Stimulated activated CD4-positive, alpha-beta T cell treated with anti-CD3 and anti-CD28 coated beads, Interleukin-15, amount 100 ng/mL, for 48 hours (primary cell): ENCODE results near the gene FGGY.

Experiments
- DNase-seq, 2 donors: peaks; one replicate each; pipeline ENCODE4 v3.0.0-alpha.2; 2020; ENCODE audit warnings: low read depth in 2 of 2

Gene FGGY

DNA sequence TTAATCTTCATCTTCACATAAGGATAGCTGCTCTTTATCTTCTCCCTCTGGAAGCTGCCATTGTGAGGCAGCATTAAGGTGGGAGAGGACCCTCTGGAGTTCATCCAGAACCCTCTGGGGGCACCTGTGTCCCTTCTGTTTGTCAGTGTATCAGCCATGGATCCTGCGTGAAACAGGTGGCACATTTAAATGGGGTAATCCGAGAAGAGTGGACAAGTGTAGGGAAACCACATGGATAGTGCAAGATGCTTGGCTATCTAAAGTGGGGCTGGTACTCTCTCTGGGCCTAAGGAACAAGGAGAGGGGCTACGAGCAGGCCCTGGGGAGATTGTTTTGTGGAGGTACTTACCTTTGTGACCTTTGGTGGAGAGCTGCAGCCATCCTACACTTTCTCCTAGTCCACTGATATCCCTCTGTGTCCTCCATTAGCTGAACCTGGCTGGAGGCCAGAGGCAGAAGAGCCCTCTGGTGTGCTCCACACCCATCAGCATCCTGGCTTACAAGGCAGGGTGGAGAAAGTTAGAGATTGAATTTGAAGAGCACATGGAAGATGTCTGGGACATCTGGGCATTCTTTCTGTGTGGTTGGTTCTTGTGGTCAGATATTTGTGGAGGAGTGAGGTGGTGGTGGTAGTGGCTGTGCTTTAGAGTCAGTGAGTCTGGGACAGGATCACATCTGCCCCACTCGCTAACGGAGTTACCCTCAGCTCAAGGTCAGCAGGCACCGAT lies 117.7 kb downstream of the FGGY start:
- DNase-seq = no peak

DNA sequence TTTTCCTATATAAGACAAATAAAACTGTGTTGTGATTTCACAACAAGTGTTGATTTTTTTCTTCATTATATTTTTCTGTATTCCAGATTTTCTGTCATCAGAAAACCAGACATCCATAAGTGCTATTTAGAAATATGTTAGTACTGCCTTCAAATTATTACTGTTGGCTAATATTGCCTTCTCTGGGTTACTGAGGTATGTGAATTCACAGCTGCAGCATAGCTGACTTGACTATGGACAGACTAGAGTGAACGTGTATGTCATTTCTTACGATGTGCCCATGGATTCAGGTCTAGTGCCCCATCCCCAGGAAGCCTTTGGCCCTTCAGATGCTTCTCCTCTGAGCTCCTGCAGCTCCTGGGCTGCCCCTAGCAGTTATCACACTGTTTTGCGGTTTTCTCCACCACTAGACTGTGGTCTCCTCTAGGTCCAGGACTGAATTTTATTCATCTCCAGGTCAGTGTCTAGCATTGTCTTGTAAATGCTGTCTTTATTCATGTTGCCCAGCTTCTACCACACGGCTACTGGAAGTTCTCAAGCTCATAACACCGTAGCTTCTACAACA lies 118.5 kb downstream of the FGGY start:
- DNase-seq = no peak

GRCh38 chr1:59415881-59416280 lies 119.0 kb downstream of the FGGY start:
- no peak for DNase-seq

- DNase-seq = no peak
Observed at GRCh38 chr1:59417406-59417805, 120.5 kb downstream of the FGGY start.

DNA sequence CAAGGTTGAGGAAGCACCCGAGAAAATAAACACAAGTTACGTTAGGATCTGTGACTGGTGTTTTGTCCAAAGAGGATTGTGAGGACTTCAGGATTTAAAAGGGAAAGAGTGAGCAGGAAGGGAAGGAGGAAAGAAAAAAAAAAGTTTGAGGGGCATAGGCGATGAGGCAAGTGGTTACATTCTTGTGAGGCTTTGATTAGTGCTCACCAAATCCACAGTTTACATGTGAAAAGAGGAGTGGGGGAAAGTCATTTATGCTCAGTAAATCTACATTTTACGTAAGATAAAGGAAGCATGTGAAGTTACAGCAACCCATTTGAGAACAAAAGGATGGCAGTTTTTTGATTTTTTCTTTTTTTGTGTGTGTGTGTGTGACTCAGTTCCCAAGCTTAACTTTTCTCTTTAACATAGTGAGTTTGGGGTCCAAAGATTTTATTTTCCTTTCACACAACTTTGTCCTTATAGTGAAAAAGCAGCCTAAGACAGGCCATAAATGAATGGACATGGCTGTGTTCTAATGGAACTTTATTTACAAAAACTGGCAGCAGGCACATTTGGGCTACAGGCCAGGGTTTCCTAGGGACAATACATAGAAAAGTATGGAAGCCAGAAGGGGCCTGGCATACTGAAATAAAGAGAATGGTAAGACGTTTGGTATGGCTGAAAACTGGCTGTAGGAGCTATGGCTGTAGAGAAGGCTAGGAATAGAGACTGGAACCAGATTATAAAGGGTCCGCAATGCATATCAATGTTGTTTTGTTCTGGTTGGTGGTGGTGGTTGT lies 121.7 kb downstream of the FGGY start:
- no peak for DNase-seq

DNA sequence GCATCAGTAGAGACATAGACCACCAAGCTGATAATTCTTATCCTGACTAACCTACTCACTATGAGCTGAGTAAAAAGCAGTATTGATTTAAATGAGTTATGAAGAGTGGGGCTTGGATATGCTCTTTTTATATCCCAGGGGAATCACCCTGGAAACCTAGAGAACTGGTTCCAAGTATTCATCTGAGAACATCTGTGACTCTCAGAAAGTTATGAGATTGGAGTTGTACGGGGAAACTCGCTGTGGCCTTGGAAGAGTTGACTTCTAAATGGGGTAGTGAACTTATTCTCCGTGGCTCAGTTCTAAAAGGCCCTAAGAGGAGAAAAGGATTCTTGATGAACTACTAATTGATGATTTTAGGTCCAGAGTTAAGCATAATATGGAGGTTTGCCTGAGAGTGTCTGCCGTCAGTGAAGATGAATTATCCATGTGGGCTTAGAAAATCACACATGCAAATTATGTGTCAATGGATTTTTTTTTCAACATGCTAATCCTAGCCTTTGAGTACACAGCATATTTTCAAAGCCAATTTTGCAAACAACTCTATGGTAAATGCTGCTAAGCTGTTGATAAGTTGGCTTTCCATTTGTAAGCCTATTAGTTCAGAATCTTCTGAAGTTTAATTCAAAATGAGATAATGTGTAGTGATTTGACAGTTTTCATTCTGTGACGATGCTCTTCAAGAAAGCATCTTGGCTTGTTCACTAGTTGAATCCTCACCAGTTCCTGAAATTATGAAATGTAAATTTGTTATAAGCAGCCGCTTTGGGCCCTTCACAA lies 122.7 kb downstream of the FGGY start:
- DNase-seq = no peak

DNA sequence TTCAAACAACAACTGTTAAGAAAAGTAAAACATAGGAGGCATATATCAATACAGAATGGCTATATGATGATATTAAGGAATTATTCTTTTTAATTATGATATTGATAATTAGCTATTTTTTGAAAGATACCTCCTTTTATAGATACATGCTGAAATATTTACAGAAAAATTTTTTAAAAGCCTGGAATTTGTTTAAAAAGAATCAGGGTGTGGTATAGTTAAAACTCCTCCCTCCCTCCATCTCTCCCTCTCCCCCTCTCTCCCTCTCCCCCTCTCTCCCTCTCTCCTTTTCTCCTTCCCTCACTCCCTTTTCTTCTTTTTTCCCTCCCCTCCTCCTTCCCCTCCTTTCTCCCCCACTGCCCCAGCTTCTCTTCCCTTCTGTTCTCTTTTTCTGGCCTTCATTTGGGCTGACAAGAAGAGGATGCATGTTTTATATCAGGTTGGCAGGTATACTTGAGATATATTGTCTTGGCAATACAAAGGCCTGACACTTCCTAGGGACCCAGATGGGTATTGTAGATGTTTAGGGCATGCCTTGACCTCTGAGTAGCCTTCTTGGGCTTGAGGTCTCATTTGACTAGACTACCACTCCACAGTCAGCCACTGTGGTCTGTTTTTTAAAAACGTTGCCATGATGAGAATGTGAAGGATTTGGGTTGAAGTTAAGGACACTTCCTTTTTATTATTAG lies 124.5 kb downstream of the FGGY start:
- no peak for DNase-seq

DNA sequence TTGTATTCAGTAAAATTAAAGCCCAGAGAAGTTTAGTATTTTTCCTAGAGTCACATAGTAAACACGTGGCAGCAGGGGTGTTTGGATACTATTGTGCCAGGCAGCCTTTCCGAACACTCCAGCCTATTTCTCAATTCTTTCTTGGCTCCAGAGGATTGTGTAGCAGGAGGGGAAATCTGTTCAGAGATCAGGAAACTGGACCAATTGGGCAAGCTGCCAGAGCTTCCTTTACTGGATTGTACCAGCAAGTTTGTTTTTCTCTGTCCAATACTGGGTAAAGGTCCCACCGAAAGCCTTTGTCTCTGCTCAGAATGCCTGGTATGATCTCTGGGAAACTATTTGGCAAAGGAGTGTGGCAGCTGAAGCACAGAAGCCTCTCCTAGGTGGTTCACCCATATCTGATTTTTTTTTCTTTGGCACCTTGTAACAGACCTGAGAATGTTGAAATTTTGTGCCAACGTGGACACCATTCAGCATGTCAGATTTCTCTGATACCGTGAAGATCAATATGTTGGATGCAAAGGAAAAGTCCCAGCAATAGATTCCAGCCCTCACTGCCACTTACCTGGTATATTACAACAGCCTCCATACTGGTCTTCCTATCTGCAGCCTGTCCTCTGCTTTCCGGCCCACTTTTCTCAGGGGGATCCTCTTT lies 126.2 kb downstream of the FGGY start:
- DNase-seq = no peak

DNA sequence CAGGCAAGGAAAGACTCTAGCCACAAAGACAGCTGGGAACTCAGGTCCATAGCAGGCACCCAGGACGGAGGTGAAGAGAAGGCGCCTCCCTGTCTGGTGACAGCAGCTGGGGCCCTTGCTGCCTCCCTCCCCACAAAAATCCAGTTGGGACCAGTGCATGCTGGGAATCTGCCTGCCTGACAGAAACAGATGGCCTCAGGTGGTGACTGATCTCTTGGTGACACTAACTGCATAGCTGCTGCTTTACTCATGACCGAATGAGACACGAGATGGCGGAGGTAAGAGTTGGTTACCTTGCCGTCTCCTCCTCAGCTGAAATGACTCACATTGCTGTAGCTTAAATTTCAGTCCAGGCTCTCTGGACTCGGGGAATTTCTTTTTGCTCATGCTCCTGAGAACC lies 130.3 kb downstream of the FGGY start:
- no peak for DNase-seq

- DNase-seq = no peak
Observed at GRCh38 chr1:59427784-59428183, 130.9 kb downstream of the FGGY start.

DNA sequence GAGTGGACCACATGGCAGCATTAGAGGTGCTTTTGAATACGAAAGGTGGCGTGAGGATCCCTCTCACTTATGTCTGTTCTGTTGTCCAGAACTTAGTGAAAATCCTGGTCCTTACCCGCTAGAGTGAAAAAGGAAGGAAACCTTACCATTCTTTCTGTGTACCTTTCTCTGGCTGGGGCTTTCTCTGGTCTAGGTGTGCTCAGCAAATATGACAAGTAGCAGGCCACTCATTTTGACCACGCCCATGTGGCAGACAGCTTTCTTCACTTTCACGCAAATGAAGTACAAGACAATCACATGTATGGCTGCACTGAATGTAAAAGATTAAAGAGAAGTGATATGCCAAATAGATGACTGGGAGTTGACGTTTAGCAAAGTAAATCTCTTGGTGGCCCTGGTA lies 131.9 kb downstream of the FGGY start:
- DNase-seq = no peak

GRCh38 chr1:59429656-59430055 lies 132.8 kb downstream of the FGGY start:
- DNase-seq = no peak

GRCh38 chr1:59431566-59432294 lies 134.8 kb downstream of the FGGY start:
- no peak for DNase-seq

GRCh38 chr1:59432531-59433439 lies 135.9 kb downstream of the FGGY start:
- DNase-seq = no peak

DNA sequence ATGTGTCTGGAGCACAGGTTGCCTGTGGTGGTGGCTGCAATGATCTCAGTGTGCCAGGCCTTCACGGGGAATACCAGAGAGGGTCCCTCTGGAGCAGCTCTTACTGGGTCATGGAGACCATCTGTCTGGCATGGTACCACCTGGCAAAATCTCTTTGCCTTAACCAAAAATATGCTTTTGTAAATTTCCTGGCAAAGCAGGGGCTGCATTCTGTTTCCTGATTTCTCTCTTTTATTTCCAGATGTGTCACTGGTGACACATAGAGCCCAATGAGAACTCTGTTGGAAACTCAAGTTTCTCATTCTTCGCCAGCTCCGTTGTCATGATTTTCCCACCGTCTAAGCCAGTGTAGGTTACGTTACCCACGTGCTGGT lies 136.5 kb downstream of the FGGY start:
- DNase-seq = no peak

- no peak for DNase-seq
Observed at GRCh38 chr1:59434336-59434735, 137.4 kb downstream of the FGGY start.

- no peak for DNase-seq
Observed at GRCh38 chr1:59436637-59437036, 139.7 kb downstream of the FGGY start.

GRCh38 chr1:59438058-59438560 lies 141.2 kb downstream of the FGGY start:
- DNase-seq = no peak

- no peak for DNase-seq
Observed at GRCh38 chr1:59442492-59442891, 145.6 kb downstream of the FGGY start.
